22Rv1 (cell line): ENCODE results near the gene PIAS1.

Experiments used
- H3K27ac ChIP-seq: fragments of 450-650 bp; 2 replicates; pipeline ENCODE4 v1.5.1; 2017
- ZFX ChIP-seq: fragments of 450-650 bp; IDR thresholded peaks from 2 replicates; pipeline ENCODE4 v1.6.1; 2017; ENCODE audit warnings: antibody characterized with exemption, borderline replicate concordance
- TF ChIP-seq, protein P1 (sequence below): fragments of 450-650 bp; IDR thresholded peaks from 2 replicates; pipeline ENCODE4 v1.5.1; 2017; ENCODE audit warnings: mild to moderate bottlenecking

PIAS1 gene

DNA sequence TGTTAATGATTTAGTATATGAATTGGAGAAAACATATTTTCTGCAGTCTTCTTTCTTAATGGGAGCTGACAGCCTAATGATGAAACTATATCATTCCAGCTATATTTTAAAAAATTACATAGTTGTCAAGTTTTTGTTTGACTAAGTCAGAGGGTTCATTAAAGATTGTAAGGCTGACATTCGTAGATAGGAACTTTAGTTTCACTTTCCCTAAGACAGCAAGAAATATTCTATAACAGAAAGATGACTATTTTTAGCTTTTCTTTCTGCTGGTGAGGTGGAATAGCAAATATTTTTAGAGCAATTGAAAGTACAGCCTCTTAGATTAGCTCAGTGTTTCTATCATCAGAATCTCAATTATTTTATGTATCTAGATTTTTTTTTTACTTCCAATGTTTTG, 60.2 kb downstream of the PIAS1 start:
- TF ChIP-seq, protein P1, sequence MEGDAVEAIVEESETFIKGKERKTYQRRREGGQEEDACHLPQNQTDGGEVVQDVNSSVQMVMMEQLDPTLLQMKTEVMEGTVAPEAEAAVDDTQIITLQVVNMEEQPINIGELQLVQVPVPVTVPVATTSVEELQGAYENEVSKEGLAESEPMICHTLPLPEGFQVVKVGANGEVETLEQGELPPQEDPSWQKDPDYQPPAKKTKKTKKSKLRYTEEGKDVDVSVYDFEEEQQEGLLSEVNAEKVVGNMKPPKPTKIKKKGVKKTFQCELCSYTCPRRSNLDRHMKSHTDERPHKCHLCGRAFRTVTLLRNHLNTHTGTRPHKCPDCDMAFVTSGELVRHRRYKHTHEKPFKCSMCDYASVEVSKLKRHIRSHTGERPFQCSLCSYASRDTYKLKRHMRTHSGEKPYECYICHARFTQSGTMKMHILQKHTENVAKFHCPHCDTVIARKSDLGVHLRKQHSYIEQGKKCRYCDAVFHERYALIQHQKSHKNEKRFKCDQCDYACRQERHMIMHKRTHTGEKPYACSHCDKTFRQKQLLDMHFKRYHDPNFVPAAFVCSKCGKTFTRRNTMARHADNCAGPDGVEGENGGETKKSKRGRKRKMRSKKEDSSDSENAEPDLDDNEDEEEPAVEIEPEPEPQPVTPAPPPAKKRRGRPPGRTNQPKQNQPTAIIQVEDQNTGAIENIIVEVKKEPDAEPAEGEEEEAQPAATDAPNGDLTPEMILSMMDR, result no peak
- TF ChIP-seq ZFX, result no peak
- no peak overlapping the region for H3K27ac ChIP-seq

DNA sequence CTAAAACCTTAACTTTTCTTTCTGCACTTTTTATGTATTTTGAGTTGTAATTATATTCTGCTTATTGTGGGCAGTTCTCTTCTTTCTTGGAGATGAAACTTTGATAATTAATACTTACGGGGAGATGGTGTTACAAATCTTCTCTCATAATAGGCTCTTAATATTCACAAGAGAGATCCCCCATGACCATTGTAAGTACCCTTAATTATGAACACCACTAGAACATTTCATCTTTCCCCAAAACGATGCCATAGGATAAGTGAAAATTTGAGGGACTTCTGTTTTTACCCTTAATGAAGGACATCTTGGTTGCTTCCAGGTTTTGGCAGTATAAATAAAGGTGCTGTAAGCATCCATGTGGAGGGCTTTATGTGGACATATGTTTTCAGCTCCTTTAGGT, 60.7 kb downstream of the PIAS1 start:
- TF ChIP-seq, protein P1, result no peak
- TF ChIP-seq ZFX, result no peak
- H3K27ac ChIP-seq, result no peak overlapping the region

DNA sequence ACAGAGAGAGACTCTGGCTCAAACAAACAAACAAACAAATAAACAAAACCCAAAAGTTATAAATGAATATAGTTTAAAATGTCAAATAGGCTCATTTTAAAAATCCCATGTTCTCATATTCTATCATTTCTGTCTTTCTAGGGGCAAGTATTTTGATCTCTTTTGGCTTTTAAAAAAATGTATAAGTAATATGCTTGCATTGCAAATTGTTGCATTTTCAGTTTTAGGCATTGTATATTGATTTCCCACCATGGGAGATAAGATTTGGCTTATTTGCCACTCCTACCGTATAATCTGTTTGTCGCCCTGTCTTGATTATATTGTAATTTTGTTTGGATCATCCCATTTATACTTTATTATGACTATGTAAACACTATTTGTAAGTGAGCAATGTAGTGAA, 70.6 kb downstream of the PIAS1 start:
- H3K27ac ChIP-seq, result no peak overlapping the region
- TF ChIP-seq ZFX, result no peak
- TF ChIP-seq, protein P1, result no peak

DNA sequence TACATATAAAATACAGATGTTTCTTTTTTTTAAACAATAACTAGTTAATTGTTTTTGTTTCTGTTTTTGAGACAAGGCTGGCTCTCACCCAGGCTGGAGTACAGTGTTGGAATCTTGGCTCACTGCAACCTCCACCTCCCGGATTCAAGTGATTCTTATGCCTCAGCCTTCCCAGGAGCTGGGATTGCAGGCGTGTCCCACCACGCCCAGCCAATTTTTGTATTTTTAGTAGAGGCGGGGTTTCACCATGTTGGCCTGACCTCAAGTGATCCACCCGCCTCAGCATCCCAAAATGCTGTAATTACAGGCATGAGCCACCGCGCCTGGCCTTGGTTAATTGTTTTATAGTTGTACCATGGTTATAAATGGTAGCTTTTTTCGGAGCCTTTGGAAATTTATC, 72.3 kb downstream of the PIAS1 start:
- no peak overlapping the region for H3K27ac ChIP-seq
- no peak for TF ChIP-seq ZFX
- TF ChIP-seq, protein P1, result no peak

DNA sequence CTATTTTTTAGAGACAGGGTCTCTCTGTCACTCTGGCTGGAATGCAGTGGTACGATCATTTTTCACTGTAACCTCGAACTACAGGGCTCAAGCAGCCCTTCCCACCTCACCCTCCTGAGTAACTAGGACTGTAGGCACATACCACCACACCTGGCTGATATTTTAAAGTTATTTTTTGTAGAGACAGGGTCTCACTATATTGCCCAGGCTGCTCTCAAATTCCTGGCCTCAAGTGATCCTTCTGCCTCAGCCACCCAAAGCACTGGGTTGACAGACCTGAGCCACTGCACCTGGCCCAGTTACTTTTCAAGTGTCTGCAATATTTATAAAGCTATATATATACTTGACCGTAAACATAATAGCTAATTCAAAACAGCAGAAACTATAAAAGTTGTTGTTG, 75.0 kb downstream of the PIAS1 start:
- TF ChIP-seq, protein P1, result no peak
- no peak for TF ChIP-seq ZFX
- no peak overlapping the region for H3K27ac ChIP-seq

DNA sequence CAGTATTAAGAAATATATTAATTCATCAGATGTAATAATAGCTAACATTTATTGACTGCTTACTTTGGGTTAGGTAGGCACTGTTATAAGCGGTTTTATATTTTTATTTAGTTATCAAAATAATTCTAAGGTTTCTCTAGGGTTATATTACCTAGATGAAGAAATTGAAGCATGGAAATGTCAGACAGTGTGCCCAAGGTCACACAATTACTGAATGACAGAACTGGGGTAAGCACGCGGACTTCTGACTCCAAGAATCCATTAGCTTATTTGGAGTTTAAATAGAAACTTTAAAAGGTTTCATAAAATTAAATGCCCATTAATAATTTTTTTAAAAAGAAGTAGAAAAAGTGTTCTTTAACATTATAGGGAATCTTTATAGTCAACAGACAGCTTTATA, 76.7 kb downstream of the PIAS1 start:
- TF ChIP-seq, protein P1, result no peak
- TF ChIP-seq ZFX, result no peak
- H3K27ac ChIP-seq, result no peak overlapping the region

DNA sequence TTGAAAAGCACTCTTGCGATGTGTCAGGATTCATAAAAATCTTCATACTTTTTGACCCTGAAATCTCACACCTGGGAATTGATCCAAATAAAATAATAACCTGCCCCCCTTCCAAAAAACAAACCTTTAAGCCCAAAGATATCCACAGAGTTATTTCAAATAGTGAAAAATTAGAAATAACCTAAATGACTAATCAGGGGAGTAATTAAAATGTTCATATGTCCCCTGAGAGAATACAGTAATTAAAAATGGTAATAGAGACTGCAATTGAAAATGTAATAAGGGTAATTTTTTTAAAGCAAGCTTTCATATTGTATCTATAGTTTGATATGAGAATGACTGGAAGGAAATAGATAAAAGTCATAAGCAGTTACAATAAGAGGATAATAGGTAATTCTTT, 83.0 kb downstream of the PIAS1 start:
- TF ChIP-seq, protein P1, result no peak
- TF ChIP-seq ZFX, result no peak
- no peak overlapping the region for H3K27ac ChIP-seq
